ENCODE measurements around the gene VASH2.

VASH2 gene

GRCh38 chr1:213035573-213035972, 85.2 kb downstream of the VASH2 start:
- no peak for DNase-seq (ENCODE audit: low read depth)

Measured in GM04504 (cell line).